Upper lobe of left lung (tissue), 4 donors: ENCODE results near the gene TRIM72.

Source experiments
- EP300 ChIP-seq, 4 donors: sonication (generic); formaldehyde crosslinking; IDR thresholded peaks; one replicate each; pipeline ENCODE4 v1.5.1; 2017; ENCODE audit warnings: antibody characterized with exemption in 4 of 4, control low read depth in 2 of 4
- POLR2A ChIP-seq, 4 donors: fragments of 450-650 bp; IDR thresholded peaks; one replicate each; pipeline ENCODE4 v1.5.1; 2016 to 2017; ENCODE audit warnings: antibody characterized with exemption in 4 of 4, mild to moderate bottlenecking in 2 of 4
- POLR2AphosphoS5 ChIP-seq, 2 donors: sonication (generic); formaldehyde crosslinking; IDR thresholded peaks; one replicate each; pipeline ENCODE4 v1.5.1; 2017; ENCODE audit warnings: antibody characterized with exemption in 2 of 2
- TF ChIP-seq, protein P1 (sequence below), 6 experiments: fragments of 450-650 bp in 4 of 6; fragments of 200-600 bp in 2 of 6; sonication (generic) in 2 of 6; IDR thresholded peaks; one replicate each; pipeline ENCODE4 v1.5.1; 2016 to 2019; ENCODE audit warnings: antibody characterized with exemption in 6 of 6

DNA sequence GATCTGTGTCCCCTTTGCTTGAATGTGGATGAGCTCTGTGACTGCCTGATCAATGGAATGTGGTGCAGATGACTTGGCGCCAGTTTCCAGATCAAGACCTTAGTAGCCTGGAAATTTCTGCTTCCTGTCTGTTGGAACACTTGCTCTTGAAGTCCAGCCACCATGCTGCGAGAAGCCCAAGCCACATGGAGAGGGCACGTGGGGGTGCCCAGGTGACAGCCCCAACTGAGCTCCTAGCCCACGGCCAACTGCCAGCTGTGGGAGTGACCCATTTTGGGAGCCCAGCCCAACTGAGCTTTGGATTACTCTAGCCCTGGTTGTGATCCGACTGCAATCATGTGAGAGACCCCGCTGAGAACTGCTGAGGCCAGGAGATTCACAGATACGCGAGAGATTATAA lies 42.5 kb downstream of the TRIM72 start:
- TF ChIP-seq, protein P1, sequence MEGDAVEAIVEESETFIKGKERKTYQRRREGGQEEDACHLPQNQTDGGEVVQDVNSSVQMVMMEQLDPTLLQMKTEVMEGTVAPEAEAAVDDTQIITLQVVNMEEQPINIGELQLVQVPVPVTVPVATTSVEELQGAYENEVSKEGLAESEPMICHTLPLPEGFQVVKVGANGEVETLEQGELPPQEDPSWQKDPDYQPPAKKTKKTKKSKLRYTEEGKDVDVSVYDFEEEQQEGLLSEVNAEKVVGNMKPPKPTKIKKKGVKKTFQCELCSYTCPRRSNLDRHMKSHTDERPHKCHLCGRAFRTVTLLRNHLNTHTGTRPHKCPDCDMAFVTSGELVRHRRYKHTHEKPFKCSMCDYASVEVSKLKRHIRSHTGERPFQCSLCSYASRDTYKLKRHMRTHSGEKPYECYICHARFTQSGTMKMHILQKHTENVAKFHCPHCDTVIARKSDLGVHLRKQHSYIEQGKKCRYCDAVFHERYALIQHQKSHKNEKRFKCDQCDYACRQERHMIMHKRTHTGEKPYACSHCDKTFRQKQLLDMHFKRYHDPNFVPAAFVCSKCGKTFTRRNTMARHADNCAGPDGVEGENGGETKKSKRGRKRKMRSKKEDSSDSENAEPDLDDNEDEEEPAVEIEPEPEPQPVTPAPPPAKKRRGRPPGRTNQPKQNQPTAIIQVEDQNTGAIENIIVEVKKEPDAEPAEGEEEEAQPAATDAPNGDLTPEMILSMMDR (IDR thresholded peaks at IDR 0.05), result no peak
- TF ChIP-seq POLR2A (IDR thresholded peaks at IDR 0.05), result no peak
- no peak for TF ChIP-seq POLR2AphosphoS5 (IDR thresholded peaks at IDR 0.05)
- no peak for TF ChIP-seq EP300 (IDR thresholded peaks at IDR 0.05)
